GM12872 (cell line): Measurements from ENCODE around the gene FAHD1.

Experiments
- CTCF ChIP-seq: IDR thresholded peaks from 3 replicates; pipeline ENCODE4 v1.5.1; 2011; ENCODE audit warnings: low read depth, mild to moderate bottlenecking, low read length, moderate library complexity; ENCODE audit not compliant: insufficient read depth

FAHD1 gene

GRCh38 chr16:1787322-1788094 is 39.5 kb upstream of the FAHD1 start:
- no peak for TF ChIP-seq CTCF

DNA sequence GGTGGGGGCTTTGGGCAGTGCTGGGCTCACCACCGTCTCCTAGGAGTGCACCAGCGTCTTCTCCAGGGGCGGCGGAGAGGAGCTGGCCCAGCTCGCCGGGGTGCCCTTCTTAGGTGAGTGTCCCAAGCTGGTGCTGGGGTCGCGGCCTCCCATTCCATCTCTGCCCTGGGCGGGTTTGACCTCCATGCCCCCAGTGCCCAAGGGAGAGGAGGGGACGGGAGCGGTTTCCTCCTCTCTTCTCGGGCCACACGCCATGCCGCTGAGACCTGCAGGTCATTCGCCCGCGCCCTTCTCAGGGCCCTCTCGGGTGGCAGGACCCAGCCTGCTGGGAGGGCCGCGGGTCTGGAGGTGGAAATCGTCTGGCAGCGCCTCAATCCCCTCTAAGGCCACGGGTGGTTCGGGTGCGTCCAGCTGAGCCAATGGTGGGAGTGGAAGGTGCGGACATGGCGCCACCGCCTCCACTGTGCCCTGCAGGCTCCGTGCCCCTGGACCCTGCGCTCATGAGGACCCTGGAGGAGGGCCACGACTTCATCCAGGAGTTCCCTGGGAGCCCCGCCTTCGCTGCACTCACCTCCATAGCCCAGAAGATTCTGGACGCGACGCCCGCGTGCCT is 38.8 kb upstream of the FAHD1 start:
- no peak for TF ChIP-seq CTCF

GRCh38 chr16:1788708-1789100 is 38.3 kb upstream of the FAHD1 start:
- TF ChIP-seq CTCF = no peak

DNA sequence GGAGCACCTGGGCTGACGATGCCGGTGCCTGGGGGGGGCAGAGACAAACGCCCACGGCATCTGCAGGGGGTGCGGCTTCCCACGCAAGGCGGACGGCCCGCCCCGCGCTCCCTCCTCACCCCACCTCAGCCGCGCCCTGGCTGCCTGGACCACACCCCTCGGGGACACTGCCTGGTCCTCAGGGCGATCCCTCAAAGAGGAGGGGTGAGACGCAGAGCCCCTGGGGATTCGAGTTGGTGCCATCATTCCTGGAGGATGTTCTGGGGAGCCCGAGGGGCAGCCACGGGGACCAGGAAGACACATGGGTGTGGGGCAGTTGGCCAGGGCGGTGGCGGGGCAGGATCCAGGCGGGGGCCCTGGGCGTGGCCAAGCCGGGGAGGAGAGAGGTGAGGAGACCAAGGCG is 37.4 kb upstream of the FAHD1 start:
- no peak for TF ChIP-seq CTCF

- no peak for TF ChIP-seq CTCF
Measured at GRCh38 chr16:1790261-1790610, 36.8 kb upstream of the FAHD1 start.

GRCh38 chr16:1790611-1791255 is 36.3 kb upstream of the FAHD1 start:
- TF ChIP-seq CTCF = no peak

GRCh38 chr16:1791256-1791942 is 35.6 kb upstream of the FAHD1 start:
- TF ChIP-seq CTCF = no peak
